ENCODE measurements around the gene AGPAT4.
"Not testable (repeated sequence)": the region's sequence is repeated elsewhere in the genome, so short reads cannot be mapped to it uniquely, and the experiment has no call there.

Gene AGPAT4

GRCh38 chr6:161137839-161138542 is 135.9 kb downstream of the AGPAT4 start:
- DNase-seq, result no peak

GRCh38 chr6:161137320-161137719 is 136.5 kb downstream of the AGPAT4 start:
- DNase-seq, result no peak

GRCh38 chr6:161136655-161137054 is 137.2 kb downstream of the AGPAT4 start:
- DNase-seq, result no peak

- no peak for DNase-seq
Observed at GRCh38 chr6:161135695-161136591, 137.9 kb downstream of the AGPAT4 start.

GRCh38 chr6:161134550-161135298 is 139.1 kb downstream of the AGPAT4 start:
- DNase-seq, result no peak

- no peak for DNase-seq
Observed at GRCh38 chr6:161133963-161134362, 139.9 kb downstream of the AGPAT4 start.

GRCh38 chr6:161132384-161132783 is 141.5 kb downstream of the AGPAT4 start:
- DNase-seq, result no peak

GRCh38 chr6:161130967-161131766 is 142.7 kb downstream of the AGPAT4 start:
- no peak for DNase-seq

- no peak for DNase-seq
Observed at GRCh38 chr6:161130541-161130940, 143.3 kb downstream of the AGPAT4 start.

GRCh38 chr6:161128680-161129196 is 145.1 kb downstream of the AGPAT4 start:
- DNase-seq, result no peak

GRCh38 chr6:161128230-161128629 is 145.6 kb downstream of the AGPAT4 start:
- DNase-seq, result no peak

- no peak for DNase-seq
Observed at GRCh38 chr6:161127071-161127740, 146.7 kb downstream of the AGPAT4 start.

GRCh38 chr6:161125591-161125990 is 148.3 kb downstream of the AGPAT4 start:
- DNase-seq, result no peak

- not testable (repeated sequence) for DNase-seq
Observed at GRCh38 chr6:161123319-161123718, 150.5 kb downstream of the AGPAT4 start.

GRCh38 chr6:161117942-161118341 is 155.9 kb downstream of the AGPAT4 start:
- no peak for DNase-seq

- DNase-seq, result no peak
Observed at GRCh38 chr6:161117308-161117707, 156.6 kb downstream of the AGPAT4 start.

GRCh38 chr6:161116554-161116953 is 157.3 kb downstream of the AGPAT4 start:
- DNase-seq, result no peak

- DNase-seq, result no peak
Observed at GRCh38 chr6:161115468-161115867, 158.4 kb downstream of the AGPAT4 start.

- no peak for DNase-seq
Observed at GRCh38 chr6:161111261-161111660, 162.6 kb downstream of the AGPAT4 start.

GRCh38 chr6:161110028-161110779 is 163.7 kb downstream of the AGPAT4 start:
- no peak for DNase-seq

- no peak for DNase-seq
Observed at GRCh38 chr6:161109366-161109765, 164.5 kb downstream of the AGPAT4 start.

Data from fibroblast of skin of scalp (primary cell).